IMR-90 (cell line): ENCODE data around the gene HOXD13. TPM values are rescaled to one million over a fixed set of nuclear protein-coding genes. Genes with fewer than 3 reads are reported as not detected.

Source experiments
- ATAC-seq: fragments of 200-7000 bp; cut with Tn5 transposase; 2 replicates; pipeline ENCODE4 v1.9.1; 2020; ENCODE audit warnings: low read depth, mild to moderate bottlenecking, moderate library complexity
- BruUV-seq: library from RNA; stranded (reverse); fragments of 400-500 nt; replicated peaks from 2 replicates; lab custom pipeline; 2021; lab: Mats Ljungman, UMichigan
- CTCF ChIA-PET: fragments of 300-600 bp; formaldehyde crosslinking; extraction: SDS; loops from one replicate; lab custom pipeline; 2021; ENCODE audit warnings: antibody characterized with exemption; lab: Yijun Ruan, JAX
- POLR2A ChIA-PET: fragments of 300-600 bp; sonication (Branson Sonifier 250); formaldehyde crosslinking; loops from one replicate; lab custom pipeline; 2022; ENCODE audit warnings: antibody characterized with exemption; ENCODE audit not compliant: unreplicated experiment; lab: Charles Lee
- DNase-seq: peaks from one replicate; pipeline ENCODE4 v3.0.0; 2013
- H2AFZ ChIP-seq: replicated peaks from 2 replicates; pipeline ENCODE3; 2013; ENCODE audit warnings: low read length, mild to moderate bottlenecking; ENCODE audit not compliant: poor library complexity
- H2AK5ac ChIP-seq: 2 replicates; pipeline ENCODE4 v1.6.1; 2013; ENCODE audit warnings: low read depth, low read length, inconsistent platforms
- H2AK9ac ChIP-seq: replicated peaks from 2 replicates; pipeline ENCODE3; 2013; ENCODE audit warnings: mild to moderate bottlenecking, low read depth, low read length, moderate library complexity; ENCODE audit not compliant: poor library complexity
- H2BK120ac ChIP-seq: 2 replicates; pipeline ENCODE4 v1.6.1; 2013; ENCODE audit warnings: low read depth, low read length, inconsistent platforms
- H2BK15ac ChIP-seq: 3 replicates; pipeline ENCODE4 v1.6.1; 2013; ENCODE audit warnings: low read depth, low read length, inconsistent platforms
- H2BK20ac ChIP-seq: 2 replicates; pipeline ENCODE4 v1.6.1; 2013; ENCODE audit warnings: low read depth, mild to moderate bottlenecking, inconsistent platforms, low read length, moderate library complexity
- H2BK5ac ChIP-seq: 2 replicates; pipeline ENCODE4 v1.6.1; 2013; ENCODE audit warnings: mild to moderate bottlenecking, low read depth, low read length, inconsistent platforms; ENCODE audit not compliant: poor library complexity, severe bottlenecking
- H3K14ac ChIP-seq: replicated peaks from 2 replicates; pipeline ENCODE4 v1.6.1; 2013; ENCODE audit warnings: low read depth, low read length, inconsistent platforms
- H3K18ac ChIP-seq: 2 replicates; pipeline ENCODE4 v1.6.1; 2013; ENCODE audit warnings: low read depth, low read length, control low read depth
- H3K23ac ChIP-seq: 2 replicates; pipeline ENCODE4 v1.6.1; 2013; ENCODE audit warnings: low read depth, low read length, inconsistent platforms
- H3K27ac ChIP-seq: 2 replicates; pipeline ENCODE4 v1.5.1; 2013; ENCODE audit warnings: mild to moderate bottlenecking, control low read depth, low read length; ENCODE audit not compliant: insufficient read depth
- H3K27me3 ChIP-seq: 2 replicates; pipeline ENCODE4 v1.6.1; 2013; ENCODE audit warnings: low read length; ENCODE audit not compliant: control insufficient read depth, insufficient read depth
- H3K36me3 ChIP-seq: 2 replicates; pipeline ENCODE4 v1.6.1; 2013; ENCODE audit warnings: low read length, mixed read lengths; ENCODE audit not compliant: control insufficient read depth, insufficient read depth
- H3K4ac ChIP-seq: 2 replicates; pipeline ENCODE4 v1.6.1; 2013; ENCODE audit warnings: low read depth, low read length, inconsistent platforms
- H3K4me1 ChIP-seq: 2 replicates; pipeline ENCODE4 v1.6.1; 2013; ENCODE audit warnings: low read length, mixed read lengths; ENCODE audit not compliant: control insufficient read depth, insufficient read depth
- H3K4me2 ChIP-seq: 2 replicates; pipeline ENCODE4 v1.6.1; 2013; ENCODE audit warnings: low read depth, mild to moderate bottlenecking, control low read depth, low read length, moderate library complexity
- H3K4me3 ChIP-seq: 2 replicates; pipeline ENCODE4 v1.5.1; 2013; ENCODE audit warnings: low read depth, mild to moderate bottlenecking, control low read depth, low read length, moderate library complexity; ENCODE audit not compliant: insufficient read depth
- H3K56ac ChIP-seq: 2 replicates; pipeline ENCODE4 v1.6.1; 2013; ENCODE audit warnings: low read length, inconsistent platforms; ENCODE audit not compliant: insufficient read depth; ENCODE audit errors: extremely low read depth
- H3K79me1 ChIP-seq, 2 experiments: 2 replicates each; pipeline ENCODE4 v1.6.1; 2013; ENCODE audit warnings: low read length in 2 of 2, inconsistent platforms in 1 of 2, low read depth in 1 of 2
- H3K9ac ChIP-seq: 2 replicates; pipeline ENCODE4 v1.6.1; 2013; ENCODE audit warnings: low read depth, low read length, control low read depth
- H3K9me1 ChIP-seq: 2 replicates; pipeline ENCODE4 v1.6.1; 2013; ENCODE audit warnings: low read length, inconsistent platforms; ENCODE audit not compliant: insufficient read depth
- H3K9me3 ChIP-seq: 2 replicates; pipeline ENCODE4 v1.6.1; 2013; ENCODE audit warnings: low read length; ENCODE audit not compliant: control insufficient read depth, insufficient read depth
- H4K20me1 ChIP-seq: 2 replicates; pipeline ENCODE4 v1.6.1; 2013; ENCODE audit warnings: low read length, inconsistent platforms; ENCODE audit not compliant: insufficient read depth
- H4K5ac ChIP-seq: 2 replicates; pipeline ENCODE4 v1.6.1; 2013; ENCODE audit warnings: mild to moderate bottlenecking, low read depth, low read length, control low read depth
- H4K8ac ChIP-seq, 2 experiments: 2 replicates each; pipeline ENCODE4 v1.6.1; 2013; ENCODE audit warnings: low read depth in 2 of 2, low read length in 2 of 2, control low read depth in 1 of 2, inconsistent platforms in 1 of 2
- H4K91ac ChIP-seq: 2 replicates; pipeline ENCODE4 v1.6.1; 2013; ENCODE audit warnings: low read depth, low read length, inconsistent platforms; ENCODE audit not compliant: insufficient read depth
- BHLHE40 ChIP-seq: fragments of 150-350 bp; IDR thresholded peaks from 2 replicates; pipeline ENCODE4 v1.6.1; 2016; ENCODE audit warnings: mild to moderate bottlenecking, low read depth, low read length
- CEBPB ChIP-seq: IDR thresholded peaks from 2 replicates; pipeline ENCODE4 v1.6.1; 2012; ENCODE audit warnings: low read depth, low read length, improper control_type of control experiment
- FOS ChIP-seq: fragments of 150-350 bp; IDR thresholded peaks from 2 replicates; pipeline ENCODE4 v1.6.1; 2016; ENCODE audit warnings: low read depth, low read length
- MAFK ChIP-seq: IDR thresholded peaks from 2 replicates; pipeline ENCODE4 v1.6.1; 2012; ENCODE audit warnings: low read depth, low read length, improper control_type of control experiment
- MAZ ChIP-seq: IDR thresholded peaks from 2 replicates; pipeline ENCODE4 v1.6.1; 2012; ENCODE audit warnings: low read depth, mild to moderate bottlenecking, low read length, improper control_type of control experiment, moderate library complexity, borderline replicate concordance
- POLR2A ChIP-seq: IDR thresholded peaks from 2 replicates; pipeline ENCODE4 v1.6.1; 2012; ENCODE audit warnings: mild to moderate bottlenecking, low read depth, low read length
- RAD21 ChIP-seq: IDR thresholded peaks from 2 replicates; pipeline ENCODE4 v1.6.1; 2012; ENCODE audit warnings: low read length, improper control_type of control experiment
- RCOR1 ChIP-seq: IDR thresholded peaks from 2 replicates; pipeline ENCODE4 v1.6.1; 2012; ENCODE audit warnings: mild to moderate bottlenecking, low read length, improper control_type of control experiment; ENCODE audit not compliant: insufficient replicate concordance
- RFX5 ChIP-seq: IDR thresholded peaks from 2 replicates; pipeline ENCODE4 v1.8.0; 2012; ENCODE audit warnings: low read depth, mild to moderate bottlenecking, low read length, moderate library complexity
- SMC3 ChIP-seq: fragments of 150-350 bp; IDR thresholded peaks from 2 replicates; pipeline ENCODE4 v1.6.1; 2016; ENCODE audit warnings: low read depth, mild to moderate bottlenecking, antibody characterized with exemption, low read length, moderate library complexity
- USF2 ChIP-seq: fragments of 150-350 bp; IDR thresholded peaks from 2 replicates; pipeline ENCODE4 v1.6.1; 2017; ENCODE audit warnings: mild to moderate bottlenecking, antibody characterized with exemption, low read length, low read depth
- WGBS, 2 experiments: methylation state at CpG; one replicate each; pipeline versions ENCODE4 v1.1.5 to v1.1.7; 2013; ENCODE audit warnings: missing lambda C conversion rate in 2 of 2; ENCODE audit not compliant: insufficient read length in 1 of 2; ENCODE audit errors: extremely low coverage in 2 of 2; 5-methylcytosine and 5-hydroxymethylcytosine counted together
- dilution Hi-C: fragments of 300-500 bp; cut with HindIII; formaldehyde crosslinking; loops from one replicate; pipeline ENCODE4 v1.14.3; 2018; ENCODE audit warnings: low sequenced_read_pairs; ENCODE audit not compliant: unreplicated experiment
- in situ Hi-C: fragments of 300-500 bp; cut with MboI; formaldehyde crosslinking; loops from 3 replicates; pipeline ENCODE4 v1.14.3; 2019; ENCODE audit warnings: low sequenced_read_pairs, inconsistent platforms, mixed read lengths
- intact Hi-C: fragments of 100-400 bp; cut with micrococcal nuclease; formaldehyde crosslinking; loops from 2 replicates; pipeline ENCODE4 v1.10.0; 2022
- polyA plus RNA-seq, 3 experiments: library from polyadenylated mRNA; depleted of rRNA; stranded (reverse); fragments of >200 nt; gene quantifications; 2 replicates each; pipeline ENCODE4 v1.2.3, GENCODE V29; 2012; ENCODE audit warnings: low replicate concordance in 1 of 3
- total RNA-seq: library from RNA; depleted of rRNA; stranded (reverse); fragments of >200 nt; gene quantifications from 2 replicates; pipeline ENCODE4 v1.2.3, GENCODE V29; 2012
- TF ChIP-seq, protein P1 (sequence below): fragments of 150-350 bp; IDR thresholded peaks from 2 replicates; pipeline ENCODE4 v1.6.1; 2016; ENCODE audit warnings: low read depth, mild to moderate bottlenecking, low read length, moderate library complexity, borderline replicate concordance

Gene HOXD13
- total and polyA plus RNA-seq, 2 of the 4 experiments (the other 2 are of a cell fraction): not detected

DNA sequence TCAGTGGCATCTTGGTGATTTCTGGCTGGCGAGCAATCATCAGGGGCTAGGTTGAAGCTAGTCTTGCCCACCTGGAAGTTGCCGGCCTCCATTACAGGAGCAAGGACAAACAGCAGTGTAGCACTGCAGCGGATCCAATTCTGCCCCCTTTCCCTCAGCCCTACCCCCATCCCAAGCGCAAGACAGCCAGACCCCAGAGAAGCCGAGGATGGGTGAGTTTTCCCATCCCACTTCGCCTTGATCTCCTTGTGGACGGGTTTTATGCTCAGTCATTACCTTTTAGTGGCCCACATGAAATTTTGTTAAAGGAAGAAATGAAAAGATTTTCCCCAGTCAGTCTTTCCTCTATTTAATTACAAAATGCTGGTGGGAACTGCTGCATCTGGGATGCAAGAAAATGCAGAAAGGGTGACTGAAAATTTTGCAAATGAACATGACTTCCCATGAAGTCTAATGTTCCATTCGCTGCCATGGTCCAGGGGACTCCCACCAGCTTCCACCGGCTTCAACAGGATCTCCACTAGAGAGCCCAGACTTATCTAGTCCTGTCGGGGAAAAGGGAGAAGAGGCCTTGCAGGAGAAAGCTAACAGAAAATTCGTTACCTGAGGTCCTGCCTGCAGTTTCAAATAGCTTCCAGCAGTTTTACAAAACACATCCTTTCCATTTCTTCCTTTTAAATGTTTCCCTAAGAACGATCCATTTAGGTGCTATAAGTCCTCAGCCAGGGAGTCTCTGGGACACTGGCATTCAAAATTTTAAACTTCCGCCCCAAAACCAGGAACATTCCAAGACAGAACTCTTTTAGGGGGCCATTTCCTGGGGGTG, 28.1 kb downstream of the HOXD13 start:
- H2AK9ac ChIP-seq: no peak overlapping the region
- no peak overlapping the region for H2AK5ac ChIP-seq
- no peak overlapping the region for H2BK5ac ChIP-seq
- no peak overlapping the region for H2BK120ac ChIP-seq
- no peaks in the 10 kb centered on the region for H3K4me1 ChIP-seq
- peaks cover 98% of the 10 kb centered on the region for H3K27me3 ChIP-seq
- no peak overlapping the region for H3K18ac ChIP-seq
- ChIA-PET POLR2A (no interaction called here), CTCF (interaction anchor here (1.5 kb wide), 1 partner anchor 11 kb away, joined by 3 read pairs; no protein-coding TSS in a partner anchor)
- H3K9me3 ChIP-seq: peaks cover 15% of the 10 kb centered on the region
- intact Hi-C loops (no loop called here), dilution Hi-C loops (no loop called here), in situ Hi-C loops (loop anchor here (10.0 kb wide), 2 partner anchors 334 to 1034 kb away; no protein-coding TSS in a partner anchor)
- ATAC-seq (no peak), DNase-seq (no peak)
- no peak overlapping the region for H4K91ac ChIP-seq
- H3K9me1 ChIP-seq: no peaks in the 10 kb centered on the region
- H3K4me3 ChIP-seq: no peak overlapping the region
- H3K79me1 ChIP-seq: no peaks in the 10 kb centered on the region
- H3K4ac ChIP-seq: no peak overlapping the region
- H3K36me3 ChIP-seq: no peaks in the 10 kb centered on the region
- no peak overlapping the region for H2AFZ ChIP-seq
- H2BK20ac ChIP-seq: no peak overlapping the region
- TF ChIP-seq RAD21 (no peak), RCOR1 (no peak), MAFK (no peak), FOS (no peak), POLR2A (no peak), CEBPB (no peak), SMC3 (no peak), USF2 (no peak), RFX5 (no peak), BHLHE40 (no peak), MAZ (no peak)
- TF ChIP-seq, protein P1, sequence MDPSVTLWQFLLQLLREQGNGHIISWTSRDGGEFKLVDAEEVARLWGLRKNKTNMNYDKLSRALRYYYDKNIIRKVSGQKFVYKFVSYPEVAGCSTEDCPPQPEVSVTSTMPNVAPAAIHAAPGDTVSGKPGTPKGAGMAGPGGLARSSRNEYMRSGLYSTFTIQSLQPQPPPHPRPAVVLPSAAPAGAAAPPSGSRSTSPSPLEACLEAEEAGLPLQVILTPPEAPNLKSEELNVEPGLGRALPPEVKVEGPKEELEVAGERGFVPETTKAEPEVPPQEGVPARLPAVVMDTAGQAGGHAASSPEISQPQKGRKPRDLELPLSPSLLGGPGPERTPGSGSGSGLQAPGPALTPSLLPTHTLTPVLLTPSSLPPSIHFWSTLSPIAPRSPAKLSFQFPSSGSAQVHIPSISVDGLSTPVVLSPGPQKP: no peak
- WGBS, 2 experiments: 0% methylated on average over 1 of the region's 13 CpGs; no CpG with 5 or more reads in 1 of the 2 experiments
- H4K20me1 ChIP-seq: no peaks in the 10 kb centered on the region; the same call in 1 of the 2 replicates
- H3K4me2 ChIP-seq: no peak overlapping the region
- BruUV-seq: no TSS peak
- no peak overlapping the region for H3K14ac ChIP-seq
- H2BK15ac ChIP-seq: no peak overlapping the region
- no peak overlapping the region for H3K9ac ChIP-seq
- H4K8ac ChIP-seq: no peak overlapping the region
- no peak overlapping the region for H3K23ac ChIP-seq
- no peak overlapping the region for H4K5ac ChIP-seq
- H3K56ac ChIP-seq: no peak overlapping the region
- H3K27ac ChIP-seq: no peak overlapping the region
